Dedifferentiated amniotic fluid mesenchymal stem cell (primary cell): ENCODE data around the gene KRTAP5-6.
A peak's percentile ranks its signal among the peaks of the same experiment; 100 is the strongest.

ENCODE experiments used
- DNase-seq: peaks from one replicate; pipeline ENCODE4 v3.0.0-alpha.2; 2016; ENCODE audit errors: extremely low spot score

KRTAP5-6 gene

GRCh38 chr11:1696608-1697570, at the start of gene KRTAP5-6:
KRTAP5-6 (plus strand) TSS chr11:1697195; CDS start chr11:1697246, 51 bp downstream.
- no peak for DNase-seq

GRCh38 chr11:1647901-1648652, 48.9 kb upstream of the KRTAP5-6 start:
- no peak for DNase-seq

GRCh38 chr11:1648653-1649420, 48.2 kb upstream of the KRTAP5-6 start:
- DNase-seq = no peak

- no peak for DNase-seq
Observed at GRCh38 chr11:1650034-1650917, 46.7 kb upstream of the KRTAP5-6 start.

- no peak for DNase-seq
Observed at GRCh38 chr11:1650918-1651262, 46.1 kb upstream of the KRTAP5-6 start.

GRCh38 chr11:1651411-1651980, 45.5 kb upstream of the KRTAP5-6 start:
- no peak for DNase-seq

GRCh38 chr11:1652026-1652425, 45.0 kb upstream of the KRTAP5-6 start:
- no peak for DNase-seq

- no peak for DNase-seq
Observed at GRCh38 chr11:1652442-1652770, 44.6 kb upstream of the KRTAP5-6 start.

GRCh38 chr11:1652771-1653540, 44.0 kb upstream of the KRTAP5-6 start:
- peak; percentile 45 for DNase-seq

- no peak for DNase-seq
Observed at GRCh38 chr11:1653541-1654387, 43.2 kb upstream of the KRTAP5-6 start.

GRCh38 chr11:1654388-1655167, 42.4 kb upstream of the KRTAP5-6 start:
- no peak for DNase-seq

GRCh38 chr11:1655168-1656060, 41.6 kb upstream of the KRTAP5-6 start:
- DNase-seq = no peak

- DNase-seq = no peak
Observed at GRCh38 chr11:1656061-1656441, 40.9 kb upstream of the KRTAP5-6 start.

- no peak for DNase-seq
Observed at GRCh38 chr11:1656670-1657069, 40.3 kb upstream of the KRTAP5-6 start.

- DNase-seq = no peak
Observed at GRCh38 chr11:1659506-1659905, 37.5 kb upstream of the KRTAP5-6 start.

- DNase-seq = no peak
Observed at GRCh38 chr11:1660111-1660867, 36.7 kb upstream of the KRTAP5-6 start.
